Upper lobe of left lung (tissue), 6 donors: Measurements from ENCODE around the gene GULP1. TPM values are rescaled to one million over a fixed set of nuclear protein-coding genes. Genes with fewer than 3 reads are reported as not detected.

Experiments used
- ATAC-seq, 2 donors: fragments of 200-7000 bp; cut with Tn5 transposase; one replicate each; pipeline ENCODE4 v1.9.1; 2022; ENCODE audit warnings: mild to moderate bottlenecking in 2 of 2, moderate library complexity in 2 of 2; ENCODE audit not compliant: low FRiP score in 2 of 2
- DNase-seq, 2 donors: peaks; one replicate each; pipeline ENCODE4 v3.0.0-alpha.2; 2019 to 2020
- H3K27ac ChIP-seq, 4 donors: fragments of 200-600 bp; sonication (generic); one replicate each; pipeline ENCODE4 v1.5.1; 2016 to 2019
- H3K27me3 ChIP-seq, 4 donors: fragments of 200-600 bp; sonication (generic); one replicate each; pipeline ENCODE4 v1.5.1; 2017 to 2019
- H3K36me3 ChIP-seq, 4 donors: fragments of 200-600 bp; sonication (generic); one replicate each; pipeline ENCODE4 v1.5.1; 2016 to 2019
- H3K4me1 ChIP-seq, 4 donors: fragments of 200-600 bp; sonication (generic); one replicate each; pipeline ENCODE4 v1.5.1; 2018 to 2019
- H3K4me3 ChIP-seq, 4 donors: fragments of 200-600 bp; sonication (generic); one replicate each; pipeline ENCODE4 v1.5.1; 2017 to 2019; ENCODE audit warnings: mild to moderate bottlenecking in 2 of 4, moderate library complexity in 1 of 4
- H3K9me3 ChIP-seq, 4 donors: fragments of 200-600 bp; sonication (generic); one replicate each; pipeline ENCODE4 v1.5.1; 2018 to 2019
- EP300 ChIP-seq, 4 donors: sonication (generic); formaldehyde crosslinking; IDR thresholded peaks; one replicate each; pipeline ENCODE4 v1.5.1; 2017; ENCODE audit warnings: antibody characterized with exemption in 4 of 4, control low read depth in 2 of 4
- POLR2A ChIP-seq, 4 donors: fragments of 450-650 bp; IDR thresholded peaks; one replicate each; pipeline ENCODE4 v1.5.1; 2016 to 2017; ENCODE audit warnings: antibody characterized with exemption in 4 of 4, mild to moderate bottlenecking in 2 of 4
- POLR2AphosphoS5 ChIP-seq, 2 donors: sonication (generic); formaldehyde crosslinking; IDR thresholded peaks; one replicate each; pipeline ENCODE4 v1.5.1; 2017; ENCODE audit warnings: antibody characterized with exemption in 2 of 2
- WGBS, 2 donors: methylation state at CpG; one replicate each; pipeline ENCODE4 v1.1.5; 2017 to 2018; 5-methylcytosine and 5-hydroxymethylcytosine counted together
- total RNA-seq, 6 donors: library from RNA; depleted of rRNA in 4 of 6; stranded (reverse); fragments of >200 nt in 4 of 6; gene quantifications; one replicate each; pipeline versions ENCODE4 v1.1.0 to v1.2.1, GENCODE V29; 2016 to 2021
- TF ChIP-seq, protein P1 (sequence below), 6 experiments: fragments of 450-650 bp in 4 of 6; fragments of 200-600 bp in 2 of 6; sonication (generic) in 2 of 6; IDR thresholded peaks; one replicate each; pipeline ENCODE4 v1.5.1; 2016 to 2019; ENCODE audit warnings: antibody characterized with exemption in 6 of 6
- donor health status: DM: no; HTN: no; CAD: no; lungs with moderate emphysema.
- donor health status: DM: no; HTN: yes; CAD: no; lungs with severe emphysema.

The GULP1 gene
- total RNA-seq, 6 donors from 2014 or later = 12.5 to 71.2 (median 32.7) TPM

DNA sequence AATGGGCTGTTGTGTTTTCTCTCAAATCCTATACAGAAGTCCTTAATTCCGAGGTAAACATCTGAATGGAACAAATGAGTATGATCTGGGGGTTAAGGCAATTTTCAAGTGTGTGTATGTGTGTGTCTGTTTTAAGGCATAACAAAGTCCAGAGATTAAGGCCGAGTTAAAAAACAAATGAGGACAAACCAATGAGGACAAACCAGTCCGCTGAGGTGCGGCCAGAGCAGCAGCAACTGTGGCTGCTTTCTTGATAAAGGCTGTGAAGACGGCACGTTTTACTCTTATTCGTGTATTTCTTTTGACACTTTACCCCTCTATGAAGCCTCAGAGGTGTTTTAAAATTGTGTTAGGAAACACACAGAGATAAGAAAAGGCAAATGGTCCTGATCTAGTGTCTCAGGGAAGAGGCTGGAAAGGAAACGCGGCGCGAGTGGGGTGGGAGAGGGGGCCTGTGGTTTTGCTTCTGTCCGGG, 495 bp upstream of the GULP1 start:
- peak in 1 of 2 donors; percentile 6 for ATAC-seq
- peak overlapping the region; percentile 69 to 81 (median 72) for H3K4me3 ChIP-seq
- peak overlapping the region; percentile 91 to 96 (median 94) for H3K27ac ChIP-seq
- TF ChIP-seq, protein P1, sequence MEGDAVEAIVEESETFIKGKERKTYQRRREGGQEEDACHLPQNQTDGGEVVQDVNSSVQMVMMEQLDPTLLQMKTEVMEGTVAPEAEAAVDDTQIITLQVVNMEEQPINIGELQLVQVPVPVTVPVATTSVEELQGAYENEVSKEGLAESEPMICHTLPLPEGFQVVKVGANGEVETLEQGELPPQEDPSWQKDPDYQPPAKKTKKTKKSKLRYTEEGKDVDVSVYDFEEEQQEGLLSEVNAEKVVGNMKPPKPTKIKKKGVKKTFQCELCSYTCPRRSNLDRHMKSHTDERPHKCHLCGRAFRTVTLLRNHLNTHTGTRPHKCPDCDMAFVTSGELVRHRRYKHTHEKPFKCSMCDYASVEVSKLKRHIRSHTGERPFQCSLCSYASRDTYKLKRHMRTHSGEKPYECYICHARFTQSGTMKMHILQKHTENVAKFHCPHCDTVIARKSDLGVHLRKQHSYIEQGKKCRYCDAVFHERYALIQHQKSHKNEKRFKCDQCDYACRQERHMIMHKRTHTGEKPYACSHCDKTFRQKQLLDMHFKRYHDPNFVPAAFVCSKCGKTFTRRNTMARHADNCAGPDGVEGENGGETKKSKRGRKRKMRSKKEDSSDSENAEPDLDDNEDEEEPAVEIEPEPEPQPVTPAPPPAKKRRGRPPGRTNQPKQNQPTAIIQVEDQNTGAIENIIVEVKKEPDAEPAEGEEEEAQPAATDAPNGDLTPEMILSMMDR (IDR thresholded peaks at IDR 0.05) = no peak
- TF ChIP-seq POLR2AphosphoS5 (IDR thresholded peaks at IDR 0.05) = no peak
- no peak for TF ChIP-seq EP300 (IDR thresholded peaks at IDR 0.05)
- TF ChIP-seq POLR2A (IDR thresholded peaks at IDR 0.05) = no peak
- H3K4me1 ChIP-seq = peaks cover 0 to 9% (median 2%) of the 10 kb centered on the region in 4 donors
- H3K36me3 ChIP-seq = no peaks in the 10 kb centered on the region
- H3K27me3 ChIP-seq = no peaks in the 10 kb centered on the region
- DNase-seq = peak in 1 of 2 donors; percentile 47
- no peaks in the 10 kb centered on the region for H3K9me3 ChIP-seq
- 5 to 6% methylated on average over 12 of the region's 12 CpGs for WGBS, 2 donors

DNA sequence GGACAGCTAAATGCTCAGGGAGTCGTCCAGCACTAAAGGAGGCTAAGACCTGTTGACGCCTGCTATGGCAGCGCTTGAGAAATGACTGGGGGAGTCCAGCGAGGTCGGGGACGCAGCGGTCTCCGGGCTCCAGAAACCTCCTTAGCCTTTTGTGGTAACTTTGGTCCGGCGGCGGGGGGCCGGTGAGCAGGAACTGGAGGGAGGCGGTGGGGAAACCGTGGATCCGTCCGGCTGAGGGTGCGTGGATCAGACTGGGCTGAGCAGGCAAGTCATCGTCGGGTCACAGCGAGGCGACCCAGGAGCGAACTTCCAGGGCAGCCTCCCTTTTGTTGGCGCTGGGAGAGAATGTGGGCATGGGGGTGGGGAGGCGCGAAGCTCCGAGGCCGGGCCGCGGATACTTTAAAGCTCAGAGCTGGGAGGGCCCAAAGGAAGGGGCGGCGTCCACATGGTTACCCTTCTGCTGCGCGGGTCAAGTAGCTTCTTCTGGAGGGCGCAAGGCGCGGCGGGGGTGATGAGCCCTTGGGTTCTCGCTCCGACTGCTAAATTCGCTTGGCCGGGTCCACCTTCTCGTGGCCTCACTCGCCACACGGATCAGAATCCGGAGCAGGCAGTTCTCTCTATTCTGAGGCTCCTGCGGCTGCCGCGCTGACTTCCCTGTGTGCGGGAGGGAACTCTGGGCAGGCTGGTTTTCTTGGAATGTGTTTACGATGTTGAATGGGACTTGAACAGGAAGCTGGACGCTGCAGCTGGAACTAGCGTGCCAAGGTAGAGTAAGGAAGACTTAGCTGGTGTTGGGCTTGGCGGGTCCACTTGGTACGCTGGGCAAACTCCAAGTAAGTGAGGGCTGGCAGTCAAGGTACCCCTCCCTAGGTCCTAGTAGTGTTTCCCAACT, 920 bp downstream of the GULP1 start:
- DNase-seq (peak; percentile 88), ATAC-seq (peak; percentile 90 to 93)
- WGBS, 2 donors = 2 to 3% methylated on average over 49 to 51 of the region's 54 CpGs
- no peaks in the 10 kb centered on the region for H3K9me3 ChIP-seq
- no peaks in the 10 kb centered on the region for H3K36me3 ChIP-seq
- TF ChIP-seq POLR2A (IDR thresholded peaks at IDR 0.05) (peak in 2 of 4 donors; percentile 73 to 74), EP300 (IDR thresholded peaks at IDR 0.05) (no peak), POLR2AphosphoS5 (IDR thresholded peaks at IDR 0.05) (peak in 1 of 2 donors; percentile 76)
- TF ChIP-seq, protein P1 (IDR thresholded peaks at IDR 0.05) = no peak
- peak overlapping the region; percentile 91 to 96 (median 94) for H3K27ac ChIP-seq
- peaks cover 0 to 9% (median 4%) of the 10 kb centered on the region in 4 donors for H3K4me1 ChIP-seq
- H3K4me3 ChIP-seq = peak overlapping the region; percentile 69 to 81 (median 72)
- no peaks in the 10 kb centered on the region for H3K27me3 ChIP-seq

DNA sequence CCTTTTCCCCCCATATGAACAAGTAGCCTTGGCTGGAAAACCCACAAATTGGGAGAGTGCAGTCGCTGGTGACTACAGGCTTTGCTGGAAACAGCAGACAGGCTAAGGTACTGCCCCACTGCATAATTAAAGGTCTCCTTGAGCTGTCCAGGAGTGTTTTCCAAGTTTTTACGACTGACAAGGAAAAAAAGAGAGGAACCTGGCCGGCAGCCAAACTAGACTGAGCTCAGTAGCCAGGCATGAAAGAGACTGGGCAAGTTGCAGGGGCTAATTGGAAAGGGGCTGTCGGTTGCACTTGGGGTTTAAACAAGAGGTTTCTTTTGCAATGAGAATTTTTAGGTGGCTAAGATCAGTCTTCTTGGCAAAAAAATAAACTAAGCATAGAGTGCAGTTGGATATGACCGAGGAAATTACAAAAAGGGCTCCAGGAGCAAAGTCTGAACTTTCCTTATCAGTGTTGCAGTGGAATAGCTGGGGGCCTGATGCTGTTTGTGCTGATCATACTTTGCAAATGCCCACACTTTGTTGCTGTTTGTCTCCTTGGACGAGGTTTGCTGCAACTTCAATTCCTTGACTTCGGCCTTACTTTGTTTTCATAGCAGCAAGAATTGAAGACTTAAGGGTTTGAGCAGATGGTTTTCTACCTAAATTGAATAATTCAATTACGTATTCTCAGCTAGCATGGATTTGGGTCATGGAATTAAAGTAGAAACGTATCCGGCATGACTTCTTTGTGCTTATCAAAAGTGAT, 2.1 kb downstream of the GULP1 start:
- Histone ChIP-seq H3K27ac (peak overlapping the region; percentile 91 to 96 (median 94)), H3K36me3 (no peaks in the 10 kb centered on the region), H3K27me3 (no peaks in the 10 kb centered on the region), H3K4me3 (peak overlapping the region; percentile 28 to 72 (median 70)), H3K9me3 (no peaks in the 10 kb centered on the region), H3K4me1 (peaks cover 0 to 9% (median 4%) of the 10 kb centered on the region in 4 donors)
- TF ChIP-seq POLR2A (IDR thresholded peaks at IDR 0.05) (no peak), POLR2AphosphoS5 (IDR thresholded peaks at IDR 0.05) (no peak), EP300 (IDR thresholded peaks at IDR 0.05) (no peak)
- TF ChIP-seq, protein P1 (IDR thresholded peaks at IDR 0.05) = no peak
- ATAC-seq = peak; percentile 31 to 53
- DNase-seq = peak in 1 of 2 donors; percentile 66
- 27 to 34% methylated on average over 10 of the region's 10 CpGs for WGBS, 2 donors

DNA sequence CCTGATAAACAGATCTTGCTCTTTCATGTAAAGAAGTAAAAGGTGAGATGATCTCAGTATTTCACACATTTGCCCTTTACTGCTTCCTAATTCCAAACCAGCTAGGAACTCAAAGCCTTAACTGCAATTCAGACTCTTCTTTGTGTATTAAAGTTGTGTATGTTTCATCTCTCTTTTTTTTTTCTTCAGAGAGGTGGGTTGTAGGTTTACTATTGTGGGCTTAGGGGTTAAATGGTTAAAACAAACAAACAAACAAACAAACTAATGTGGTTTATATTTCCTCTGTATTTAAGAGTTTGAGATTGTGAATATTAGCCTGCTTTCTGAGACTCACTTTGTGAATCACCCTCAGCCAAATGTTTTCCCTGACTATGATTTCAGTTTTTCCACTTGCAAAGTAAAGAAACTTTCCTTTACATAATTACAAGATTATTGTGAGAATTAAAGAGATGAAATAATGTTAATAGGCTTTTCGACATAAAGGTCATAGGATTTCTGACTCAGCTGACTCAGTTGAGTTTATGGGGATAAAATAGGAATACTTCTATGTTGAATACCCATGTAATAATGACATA, 2.8 kb downstream of the GULP1 start:
- Histone ChIP-seq H3K27me3 (no peaks in the 10 kb centered on the region), H3K27ac (peak overlapping the region; percentile 91 to 96 (median 94)), H3K9me3 (no peaks in the 10 kb centered on the region), H3K4me1 (peaks cover 0 to 9% (median 4%) of the 10 kb centered on the region in 4 donors), H3K36me3 (no peaks in the 10 kb centered on the region), H3K4me3 (peak overlapping the region in 3 of 4 donors; percentile 69 to 72 (median 71))
- DNase-seq (no peak), ATAC-seq (no peak)
- TF ChIP-seq, protein P1 (IDR thresholded peaks at IDR 0.05) = no peak
- TF ChIP-seq EP300 (IDR thresholded peaks at IDR 0.05) (no peak), POLR2A (IDR thresholded peaks at IDR 0.05) (no peak), POLR2AphosphoS5 (IDR thresholded peaks at IDR 0.05) (no peak)
- 66 to 69% methylated on average over 1 of the region's 1 CpG for WGBS, 2 donors
